GM23338 (cell line): ENCODE data around the gene PGP. TPM values are rescaled to one million over a fixed set of nuclear protein-coding genes. Genes with fewer than 3 reads are reported as not detected.

Experiments
- ATAC-seq: fragments of 200-7000 bp; cut with Tn5 transposase; 3 replicates; pipeline ENCODE4 v1.9.1; 2020
- DNase-seq: peaks from one replicate; pipeline ENCODE4 v3.0.0-alpha.2; 2015; ENCODE audit warnings: low spot score
- H2AFZ ChIP-seq: fragments of 200-600 bp; sonication (generic); 2 replicates; pipeline ENCODE4 v1.8.0; 2016; ENCODE audit warnings: antibody characterized with exemption, mild to moderate bottlenecking, moderate library complexity
- H3F3A ChIP-seq: fragments of 200-600 bp; sonication (generic); replicated peaks from 2 replicates; pipeline ENCODE4 v1.8.0; 2017; ENCODE audit warnings: antibody characterized with exemption, mixed run types, low read depth
- H3K27ac ChIP-seq: fragments of 200-600 bp; sonication (generic); 2 replicates; pipeline ENCODE4 v1.6.1; 2016; ENCODE audit warnings: low read depth
- H3K27me3 ChIP-seq: fragments of 200-600 bp; sonication (generic); 2 replicates; pipeline ENCODE4 v1.8.0; 2016; ENCODE audit warnings: mild to moderate bottlenecking, mixed run types, moderate library complexity; ENCODE audit not compliant: insufficient read depth
- H3K36me3 ChIP-seq: fragments of 200-600 bp; sonication (generic); 2 replicates; pipeline ENCODE4 v1.8.0; 2016; ENCODE audit warnings: mild to moderate bottlenecking; ENCODE audit not compliant: insufficient read depth
- H3K4me1 ChIP-seq: fragments of 200-600 bp; sonication (generic); 2 replicates; pipeline ENCODE4 v1.8.0; 2016; ENCODE audit warnings: mild to moderate bottlenecking, moderate library complexity; ENCODE audit not compliant: insufficient read depth
- H3K4me2 ChIP-seq: fragments of 200-600 bp; sonication (generic); 2 replicates; pipeline ENCODE4 v1.7.1; 2017; ENCODE audit warnings: mixed run types
- H3K4me3 ChIP-seq: fragments of 200-600 bp; sonication (generic); 2 replicates; pipeline ENCODE4 v1.6.1; 2016; ENCODE audit warnings: mixed run types
- H3K79me2 ChIP-seq: fragments of 200-600 bp; sonication (generic); replicated peaks from 2 replicates; pipeline ENCODE4 v1.8.0; 2017; ENCODE audit warnings: mild to moderate bottlenecking; ENCODE audit not compliant: insufficient read depth
- H3K9me2 ChIP-seq: fragments of 200-600 bp; sonication (generic); 2 replicates; pipeline ENCODE4 v1.8.0; 2017; ENCODE audit not compliant: insufficient read depth
- H4K20me1 ChIP-seq: fragments of 200-600 bp; sonication (generic); replicated peaks from 2 replicates; pipeline ENCODE4 v1.8.0; 2017; ENCODE audit warnings: mild to moderate bottlenecking; ENCODE audit not compliant: insufficient read depth
- H3K27ac Mint-ChIP-seq: 2 replicates; pipeline ENCODE4 v1.8.0; 2020; ENCODE audit warnings: inconsistent platforms, mild to moderate bottlenecking, moderate library complexity, mixed read lengths
- H3K27me3 Mint-ChIP-seq: 3 replicates; pipeline ENCODE4 v1.8.0; 2022; ENCODE audit warnings: low read depth, mild to moderate bottlenecking, moderate library complexity, mixed read lengths, inconsistent platforms; ENCODE audit not compliant: insufficient read depth, poor library complexity
- H3K36me3 Mint-ChIP-seq: 3 replicates; pipeline ENCODE4 v1.8.0; 2021; ENCODE audit warnings: low read depth, mild to moderate bottlenecking, inconsistent platforms, moderate library complexity, mixed read lengths
- H3K4me1 Mint-ChIP-seq: 3 replicates; pipeline ENCODE4 v1.8.0; 2020; ENCODE audit warnings: mild to moderate bottlenecking, inconsistent platforms, mixed read lengths
- H3K4me3 Mint-ChIP-seq: 3 replicates; pipeline ENCODE4 v1.8.0; 2021; ENCODE audit warnings: moderate library complexity, mild to moderate bottlenecking, inconsistent platforms, mixed read lengths
- H3K9me3 Mint-ChIP-seq: 3 replicates; pipeline ENCODE4 v1.8.0; 2020; ENCODE audit warnings: moderate library complexity, mild to moderate bottlenecking, inconsistent platforms, mixed read lengths
- EZH2 ChIP-seq: fragments of 200-600 bp; sonication (generic); IDR thresholded peaks from one replicate; pipeline ENCODE4 v1.8.0; 2017; ENCODE audit warnings: antibody characterized with exemption, mild to moderate bottlenecking, low read depth; ENCODE audit not compliant: unreplicated experiment
- EZH2phosphoT487 ChIP-seq: fragments of 200-600 bp; sonication (generic); IDR thresholded peaks from one replicate; pipeline ENCODE4 v1.8.1; 2018; ENCODE audit warnings: antibody characterized with exemption; ENCODE audit not compliant: unreplicated experiment
- JUNB ChIP-seq: IDR thresholded peaks from one replicate; pipeline ENCODE4 v1.6.1; 2016; ENCODE audit warnings: antibody characterized with exemption; ENCODE audit not compliant: unreplicated experiment
- NANOG ChIP-seq: IDR thresholded peaks from 2 replicates; pipeline ENCODE4 v1.6.1; 2016; ENCODE audit warnings: antibody characterized with exemption, borderline replicate concordance
- POLR2AphosphoS5 ChIP-seq: IDR thresholded peaks from 2 replicates; pipeline ENCODE4 v1.6.1; 2016; ENCODE audit warnings: antibody characterized with exemption, low read depth
- STAT1 ChIP-seq: IDR thresholded peaks from one replicate; pipeline ENCODE4 v1.6.1; 2016; ENCODE audit warnings: antibody characterized with exemption; ENCODE audit not compliant: unreplicated experiment
- ZNF114 ChIP-seq: fragments of 250-450 bp; sonication (Bioruptor Pico); IDR thresholded peaks from 2 replicates; pipeline ENCODE4 v1.5.0; 2020; ENCODE audit warnings: mild to moderate bottlenecking, moderate library complexity
- polyA plus RNA-seq: library from polyadenylated mRNA; unstranded; fragments of >200 nt; fragmentation: Nextera tagmentation; extraction: Ambion mirVana; gene quantifications from 2 replicates; pipeline ENCODE4 v1.2.1, GENCODE V29; 2016
- total RNA-seq: library from RNA; depleted of rRNA; stranded (reverse); fragments of >200 nt; shearing (Covaris generic); gene quantifications from 2 replicates; pipeline ENCODE4 v1.2.3, GENCODE V29; 2014
- TF ChIP-seq, protein P1 (sequence below): IDR thresholded peaks from 2 replicates; pipeline ENCODE4 v1.6.1; 2016; ENCODE audit warnings: antibody characterized with exemption
- TF ChIP-seq, protein P2 (sequence below): fragments of 250-450 bp; sonication (Bioruptor Pico); IDR thresholded peaks from 2 replicates; pipeline ENCODE4 v1.5.0; 2020; ENCODE audit warnings: mild to moderate bottlenecking, moderate library complexity
- TF ChIP-seq, protein P3 (sequence below): IDR thresholded peaks from one replicate; pipeline ENCODE4 v1.6.1; 2018; ENCODE audit warnings: antibody characterized with exemption; ENCODE audit not compliant: unreplicated experiment
- TF ChIP-seq, protein P4 (sequence below), 2 experiments: fragments of 200-600 bp in 1 of 2; sonication (generic) in 1 of 2; conservative IDR thresholded peaks; 2 replicates each; pipeline versions ENCODE4 v1.5.1 to v1.6.1; 2016 to 2017; ENCODE audit warnings: antibody characterized with exemption in 2 of 2, low read depth in 2 of 2, mild to moderate bottlenecking in 2 of 2, moderate library complexity in 1 of 2

The PGP gene
- total and polyA plus RNA-seq, 2 experiments from 2014 or later = 44.4 to 80.3 TPM

DNA sequence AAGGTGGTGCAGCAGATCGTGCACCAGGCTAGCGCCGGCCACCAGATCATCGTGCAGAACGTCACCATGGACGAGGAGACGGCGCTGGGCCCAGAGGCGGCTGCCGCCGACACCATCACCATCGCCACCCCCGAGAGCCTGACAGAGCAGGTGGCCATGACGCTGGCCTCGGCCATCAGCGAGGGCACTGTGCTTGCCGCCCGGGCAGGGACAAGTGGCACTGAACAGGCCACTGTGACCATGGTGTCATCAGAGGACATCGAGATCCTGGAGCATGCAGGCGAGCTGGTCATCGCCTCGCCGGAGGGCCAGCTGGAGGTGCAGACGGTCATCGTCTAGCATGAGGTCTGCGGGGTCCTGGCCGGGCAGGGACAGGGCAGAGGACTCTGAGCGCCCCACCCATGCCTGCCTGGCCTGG, 20.6 kb upstream of the PGP start (continued):
- TF ChIP-seq, protein P1, sequence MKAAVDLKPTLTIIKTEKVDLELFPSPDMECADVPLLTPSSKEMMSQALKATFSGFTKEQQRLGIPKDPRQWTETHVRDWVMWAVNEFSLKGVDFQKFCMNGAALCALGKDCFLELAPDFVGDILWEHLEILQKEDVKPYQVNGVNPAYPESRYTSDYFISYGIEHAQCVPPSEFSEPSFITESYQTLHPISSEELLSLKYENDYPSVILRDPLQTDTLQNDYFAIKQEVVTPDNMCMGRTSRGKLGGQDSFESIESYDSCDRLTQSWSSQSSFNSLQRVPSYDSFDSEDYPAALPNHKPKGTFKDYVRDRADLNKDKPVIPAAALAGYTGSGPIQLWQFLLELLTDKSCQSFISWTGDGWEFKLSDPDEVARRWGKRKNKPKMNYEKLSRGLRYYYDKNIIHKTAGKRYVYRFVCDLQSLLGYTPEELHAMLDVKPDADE = no peak
- TF ChIP-seq, protein P2, sequence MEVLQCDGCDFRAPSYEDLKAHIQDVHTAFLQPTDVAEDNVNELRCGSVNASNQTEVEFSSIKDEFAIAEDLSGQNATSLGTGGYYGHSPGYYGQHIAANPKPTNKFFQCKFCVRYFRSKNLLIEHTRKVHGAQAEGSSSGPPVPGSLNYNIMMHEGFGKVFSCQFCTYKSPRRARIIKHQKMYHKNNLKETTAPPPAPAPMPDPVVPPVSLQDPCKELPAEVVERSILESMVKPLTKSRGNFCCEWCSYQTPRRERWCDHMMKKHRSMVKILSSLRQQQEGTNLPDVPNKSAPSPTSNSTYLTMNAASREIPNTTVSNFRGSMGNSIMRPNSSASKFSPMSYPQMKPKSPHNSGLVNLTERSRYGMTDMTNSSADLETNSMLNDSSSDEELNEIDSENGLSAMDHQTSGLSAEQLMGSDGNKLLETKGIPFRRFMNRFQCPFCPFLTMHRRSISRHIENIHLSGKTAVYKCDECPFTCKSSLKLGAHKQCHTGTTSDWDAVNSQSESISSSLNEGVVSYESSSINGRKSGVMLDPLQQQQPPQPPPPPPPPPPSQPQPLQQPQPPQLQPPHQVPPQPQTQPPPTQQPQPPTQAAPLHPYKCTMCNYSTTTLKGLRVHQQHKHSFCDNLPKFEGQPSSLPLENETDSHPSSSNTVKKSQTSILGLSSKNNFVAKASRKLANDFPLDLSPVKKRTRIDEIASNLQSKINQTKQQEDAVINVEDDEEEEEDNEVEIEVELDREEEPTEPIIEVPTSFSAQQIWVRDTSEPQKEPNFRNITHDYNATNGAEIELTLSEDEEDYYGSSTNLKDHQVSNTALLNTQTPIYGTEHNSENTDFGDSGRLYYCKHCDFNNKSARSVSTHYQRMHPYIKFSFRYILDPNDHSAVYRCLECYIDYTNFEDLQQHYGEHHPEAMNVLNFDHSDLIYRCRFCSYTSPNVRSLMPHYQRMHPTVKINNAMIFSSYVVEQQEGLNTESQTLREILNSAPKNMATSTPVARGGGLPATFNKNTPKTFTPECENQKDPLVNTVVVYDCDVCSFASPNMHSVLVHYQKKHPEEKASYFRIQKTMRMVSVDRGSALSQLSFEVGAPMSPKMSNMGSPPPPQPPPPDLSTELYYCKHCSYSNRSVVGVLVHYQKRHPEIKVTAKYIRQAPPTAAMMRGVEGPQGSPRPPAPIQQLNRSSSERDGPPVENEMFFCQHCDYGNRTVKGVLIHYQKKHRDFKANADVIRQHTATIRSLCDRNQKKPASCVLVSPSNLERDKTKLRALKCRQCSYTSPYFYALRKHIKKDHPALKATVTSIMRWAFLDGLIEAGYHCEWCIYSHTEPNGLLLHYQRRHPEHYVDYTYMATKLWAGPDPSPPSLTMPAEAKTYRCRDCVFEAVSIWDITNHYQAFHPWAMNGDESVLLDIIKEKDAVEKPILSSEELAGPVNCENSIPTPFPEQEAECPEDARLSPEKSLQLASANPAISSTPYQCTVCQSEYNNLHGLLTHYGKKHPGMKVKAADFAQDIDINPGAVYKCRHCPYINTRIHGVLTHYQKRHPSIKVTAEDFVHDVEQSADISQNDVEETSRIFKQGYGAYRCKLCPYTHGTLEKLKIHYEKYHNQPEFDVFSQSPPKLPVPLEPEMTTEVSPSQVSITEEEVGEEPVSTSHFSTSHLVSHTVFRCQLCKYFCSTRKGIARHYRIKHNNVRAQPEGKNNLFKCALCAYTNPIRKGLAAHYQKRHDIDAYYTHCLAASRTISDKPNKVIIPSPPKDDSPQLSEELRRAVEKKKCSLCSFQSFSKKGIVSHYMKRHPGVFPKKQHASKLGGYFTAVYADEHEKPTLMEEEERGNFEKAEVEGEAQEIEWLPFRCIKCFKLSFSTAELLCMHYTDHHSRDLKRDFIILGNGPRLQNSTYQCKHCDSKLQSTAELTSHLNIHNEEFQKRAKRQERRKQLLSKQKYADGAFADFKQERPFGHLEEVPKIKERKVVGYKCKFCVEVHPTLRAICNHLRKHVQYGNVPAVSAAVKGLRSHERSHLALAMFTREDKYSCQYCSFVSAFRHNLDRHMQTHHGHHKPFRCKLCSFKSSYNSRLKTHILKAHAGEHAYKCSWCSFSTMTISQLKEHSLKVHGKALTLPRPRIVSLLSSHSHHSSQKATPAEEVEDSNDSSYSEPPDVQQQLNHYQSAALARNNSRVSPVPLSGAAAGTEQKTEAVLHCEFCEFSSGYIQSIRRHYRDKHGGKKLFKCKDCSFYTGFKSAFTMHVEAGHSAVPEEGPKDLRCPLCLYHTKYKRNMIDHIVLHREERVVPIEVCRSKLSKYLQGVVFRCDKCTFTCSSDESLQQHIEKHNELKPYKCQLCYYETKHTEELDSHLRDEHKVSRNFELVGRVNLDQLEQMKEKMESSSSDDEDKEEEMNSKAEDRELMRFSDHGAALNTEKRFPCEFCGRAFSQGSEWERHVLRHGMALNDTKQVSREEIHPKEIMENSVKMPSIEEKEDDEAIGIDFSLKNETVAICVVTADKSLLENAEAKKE (CRISPR knock-in tag) = no peak
- TF ChIP-seq JUNB (no peak), POLR2AphosphoS5 (no peak), NANOG (no peak), ZNF114 (CRISPR knock-in tag) (no peak), EZH2phosphoT487 (no peak), EZH2 (no peak), STAT1 (no peak)

GRCh38 chr16:2234813-2235170, 20.2 kb upstream of the PGP start:
- H3K27ac Mint-ChIP-seq = no peak overlapping the region
- H3K27me3 ChIP-seq = peaks cover 18% of the 10 kb centered on the region
- H3K27me3 Mint-ChIP-seq = peaks cover 25% of the 10 kb centered on the region
- no peak overlapping the region for H3K4me3 Mint-ChIP-seq
- H3K36me3 Mint-ChIP-seq = peaks cover 10% of the 10 kb centered on the region; the same call in 2 of the 3 replicates
- no peaks in the 10 kb centered on the region for H3K79me2 ChIP-seq
- no peak for ATAC-seq
- H3K4me1 Mint-ChIP-seq = no peaks in the 10 kb centered on the region
- no peaks in the 10 kb centered on the region for H3K4me1 ChIP-seq
- 0 out of 2 replicates have a peak, but pooled peaks cover 5% of the 10 kb centered on the region for H3K36me3 ChIP-seq
- no peak for DNase-seq
- no peak overlapping the region for H3K4me3 ChIP-seq
- no peak overlapping the region for H3K27ac ChIP-seq
- H2AFZ ChIP-seq = no peak overlapping the region
- H3F3A ChIP-seq = no peaks in the 10 kb centered on the region; the same call in 1 of the 2 replicates
- no peaks in the 10 kb centered on the region for H3K9me3 Mint-ChIP-seq
- no peaks in the 10 kb centered on the region for H3K9me2 ChIP-seq
- H3K4me2 ChIP-seq = no peak overlapping the region
- no peaks in the 10 kb centered on the region; the same call in 1 of the 2 replicates for H4K20me1 ChIP-seq
- TF ChIP-seq EZH2phosphoT487 = no peak
- TF ChIP-seq, protein P3, sequence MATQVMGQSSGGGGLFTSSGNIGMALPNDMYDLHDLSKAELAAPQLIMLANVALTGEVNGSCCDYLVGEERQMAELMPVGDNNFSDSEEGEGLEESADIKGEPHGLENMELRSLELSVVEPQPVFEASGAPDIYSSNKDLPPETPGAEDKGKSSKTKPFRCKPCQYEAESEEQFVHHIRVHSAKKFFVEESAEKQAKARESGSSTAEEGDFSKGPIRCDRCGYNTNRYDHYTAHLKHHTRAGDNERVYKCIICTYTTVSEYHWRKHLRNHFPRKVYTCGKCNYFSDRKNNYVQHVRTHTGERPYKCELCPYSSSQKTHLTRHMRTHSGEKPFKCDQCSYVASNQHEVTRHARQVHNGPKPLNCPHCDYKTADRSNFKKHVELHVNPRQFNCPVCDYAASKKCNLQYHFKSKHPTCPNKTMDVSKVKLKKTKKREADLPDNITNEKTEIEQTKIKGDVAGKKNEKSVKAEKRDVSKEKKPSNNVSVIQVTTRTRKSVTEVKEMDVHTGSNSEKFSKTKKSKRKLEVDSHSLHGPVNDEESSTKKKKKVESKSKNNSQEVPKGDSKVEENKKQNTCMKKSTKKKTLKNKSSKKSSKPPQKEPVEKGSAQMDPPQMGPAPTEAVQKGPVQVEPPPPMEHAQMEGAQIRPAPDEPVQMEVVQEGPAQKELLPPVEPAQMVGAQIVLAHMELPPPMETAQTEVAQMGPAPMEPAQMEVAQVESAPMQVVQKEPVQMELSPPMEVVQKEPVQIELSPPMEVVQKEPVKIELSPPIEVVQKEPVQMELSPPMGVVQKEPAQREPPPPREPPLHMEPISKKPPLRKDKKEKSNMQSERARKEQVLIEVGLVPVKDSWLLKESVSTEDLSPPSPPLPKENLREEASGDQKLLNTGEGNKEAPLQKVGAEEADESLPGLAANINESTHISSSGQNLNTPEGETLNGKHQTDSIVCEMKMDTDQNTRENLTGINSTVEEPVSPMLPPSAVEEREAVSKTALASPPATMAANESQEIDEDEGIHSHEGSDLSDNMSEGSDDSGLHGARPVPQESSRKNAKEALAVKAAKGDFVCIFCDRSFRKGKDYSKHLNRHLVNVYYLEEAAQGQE = no peak
- TF ChIP-seq, protein P4, sequence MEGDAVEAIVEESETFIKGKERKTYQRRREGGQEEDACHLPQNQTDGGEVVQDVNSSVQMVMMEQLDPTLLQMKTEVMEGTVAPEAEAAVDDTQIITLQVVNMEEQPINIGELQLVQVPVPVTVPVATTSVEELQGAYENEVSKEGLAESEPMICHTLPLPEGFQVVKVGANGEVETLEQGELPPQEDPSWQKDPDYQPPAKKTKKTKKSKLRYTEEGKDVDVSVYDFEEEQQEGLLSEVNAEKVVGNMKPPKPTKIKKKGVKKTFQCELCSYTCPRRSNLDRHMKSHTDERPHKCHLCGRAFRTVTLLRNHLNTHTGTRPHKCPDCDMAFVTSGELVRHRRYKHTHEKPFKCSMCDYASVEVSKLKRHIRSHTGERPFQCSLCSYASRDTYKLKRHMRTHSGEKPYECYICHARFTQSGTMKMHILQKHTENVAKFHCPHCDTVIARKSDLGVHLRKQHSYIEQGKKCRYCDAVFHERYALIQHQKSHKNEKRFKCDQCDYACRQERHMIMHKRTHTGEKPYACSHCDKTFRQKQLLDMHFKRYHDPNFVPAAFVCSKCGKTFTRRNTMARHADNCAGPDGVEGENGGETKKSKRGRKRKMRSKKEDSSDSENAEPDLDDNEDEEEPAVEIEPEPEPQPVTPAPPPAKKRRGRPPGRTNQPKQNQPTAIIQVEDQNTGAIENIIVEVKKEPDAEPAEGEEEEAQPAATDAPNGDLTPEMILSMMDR (conservative IDR thresholded peaks at IDR 0.05; ENCODE audit: low read depth in 2 of 2) = no peak
